GM04504 (cell line): ENCODE results near the gene DPH2.

ENCODE experiments used
- DNase-seq: peaks from one replicate; pipeline ENCODE4 v3.0.0-alpha.2; 2012; ENCODE audit warnings: low read depth

DPH2 gene

GRCh38 chr1:43968348-43968948 lies 1.4 kb upstream of the DPH2 start:
- DNase-seq, result no peak

GRCh38 chr1:43969416-43969745 lies 429 bp upstream of the DPH2 start:
- DNase-seq, result no peak

- DNase-seq, result no peak
Measured at GRCh38 chr1:43970502-43970901, 692 bp downstream of the DPH2 start.

- DNase-seq, result no peak
Measured at GRCh38 chr1:43970911-43971310, 1.1 kb downstream of the DPH2 start.

GRCh38 chr1:43971336-43971980 lies 1.6 kb downstream of the DPH2 start:
- DNase-seq, result no peak

- no peak for DNase-seq
Measured at GRCh38 chr1:43973981-43974442, 4.2 kb downstream of the DPH2 start.

- peak; percentile 83 for DNase-seq
Measured at GRCh38 chr1:43974443-43975248, 4.8 kb downstream of the DPH2 start, which contains the start of gene ATP6V0B. TSS of gene ATP6V0B (plus strand) at chr1:43974960. CDS start at chr1:43975041, 81 bp downstream.

GRCh38 chr1:43975249-43975961 lies 5.6 kb downstream of the DPH2 start:
- DNase-seq, result no peak

- no peak for DNase-seq
Measured at GRCh38 chr1:43976045-43976444, 6.2 kb downstream of the DPH2 start.

- DNase-seq, result no peak
Measured at GRCh38 chr1:43976890-43977289, 7.1 kb downstream of the DPH2 start.

- no peak for DNase-seq
Measured at GRCh38 chr1:43977376-43978263, 7.8 kb downstream of the DPH2 start.

- no peak for DNase-seq
Measured at GRCh38 chr1:43978264-43978550, 8.4 kb downstream of the DPH2 start.

- no peak for DNase-seq
Measured at GRCh38 chr1:43978551-43979260, 8.9 kb downstream of the DPH2 start, which contains the start of gene B4GALT2. TSS of gene B4GALT2 (plus strand) at chr1:43979210. CDS start at chr1:43981161, 1,951 bp downstream.

- DNase-seq, result no peak
Measured at GRCh38 chr1:43979261-43979527, 9.4 kb downstream of the DPH2 start.

GRCh38 chr1:43979528-43980254 lies 9.9 kb downstream of the DPH2 start:
- DNase-seq, result no peak

- DNase-seq, result no peak
Measured at GRCh38 chr1:43980255-43981134, 10.7 kb downstream of the DPH2 start.

GRCh38 chr1:43981135-43981491 lies 11.3 kb downstream of the DPH2 start:
- DNase-seq, result no peak

- DNase-seq, result no peak
Measured at GRCh38 chr1:43981636-43982035, 11.8 kb downstream of the DPH2 start.

GRCh38 chr1:43982241-43982640 lies 12.4 kb downstream of the DPH2 start:
- DNase-seq, result no peak

GRCh38 chr1:43982808-43983207 lies 13.0 kb downstream of the DPH2 start:
- DNase-seq, result no peak
